ENCODE data around the gene CS.

The CS gene

DNA sequence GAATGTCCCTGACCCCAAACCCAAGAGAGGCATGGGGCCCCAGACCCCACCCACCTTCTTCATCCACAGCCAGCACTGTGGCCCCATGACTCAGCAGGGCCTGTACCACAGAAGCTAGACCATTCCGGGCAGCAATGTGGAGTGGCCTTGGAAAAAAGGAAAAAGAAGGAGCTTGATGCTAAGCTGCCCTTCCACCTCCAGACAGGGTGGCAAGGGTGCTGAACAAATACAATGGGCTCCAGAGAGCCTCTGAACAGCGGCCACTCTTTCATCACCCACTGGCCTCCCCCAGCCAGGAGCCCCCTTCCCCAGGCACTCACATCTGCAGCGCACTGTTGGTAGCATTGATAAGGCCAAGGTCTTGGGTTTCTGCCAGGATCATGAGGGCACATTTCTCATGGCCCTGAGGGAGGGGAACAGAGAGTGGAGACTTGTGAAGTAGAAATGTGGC is 56.4 kb downstream of the CS start:
- DNase-seq = no peak

- DNase-seq = no peak
These were observed 57.1 kb downstream of the CS start for GRCh38 chr12:56242986-56243385.

GRCh38 chr12:56241424-56242303 is 58.5 kb downstream of the CS start:
- DNase-seq = no peak

DNA sequence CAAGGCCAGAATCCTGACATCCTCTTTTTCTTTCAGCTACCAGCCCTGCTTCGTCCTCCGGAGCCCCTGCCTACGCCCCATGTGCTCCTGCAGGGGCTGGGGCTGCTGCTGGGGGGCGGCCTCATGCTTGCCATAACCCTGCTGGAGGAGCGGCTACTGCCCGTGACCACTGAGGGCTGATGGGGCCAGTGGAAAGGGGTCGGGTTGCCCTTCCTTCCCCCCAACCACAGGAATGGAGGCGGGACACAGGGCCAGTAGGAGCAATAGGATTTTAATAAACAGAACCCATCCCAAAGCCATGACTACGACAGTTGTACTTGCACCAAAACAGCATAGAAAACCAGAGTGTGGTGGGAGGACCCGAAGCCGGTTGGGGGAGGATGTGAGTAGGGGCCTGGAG is 62.6 kb downstream of the CS start:
- DNase-seq = no peak

DNA sequence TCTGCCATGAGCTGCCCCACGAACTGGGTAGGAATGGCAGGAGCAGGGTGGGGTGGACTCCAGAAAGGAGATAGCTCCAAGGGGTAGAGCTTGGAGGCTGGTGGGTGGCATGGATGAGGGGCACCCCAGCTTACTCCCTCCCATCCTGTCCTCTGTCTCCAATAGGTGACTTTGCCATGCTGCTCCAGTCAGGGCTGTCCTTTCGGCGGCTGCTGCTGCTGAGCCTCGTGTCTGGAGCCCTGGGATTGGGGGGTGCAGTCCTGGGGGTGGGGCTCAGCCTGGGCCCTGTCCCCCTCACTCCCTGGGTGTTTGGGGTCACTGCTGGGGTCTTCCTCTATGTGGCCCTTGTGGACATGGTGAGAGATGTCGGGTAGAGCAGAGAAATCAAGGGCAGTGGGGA is 63.1 kb downstream of the CS start:
- no peak for DNase-seq

- DNase-seq = no peak
These were observed 64.0 kb downstream of the CS start for GRCh38 chr12:56236091-56236490.

- DNase-seq = no peak
These were observed 65.2 kb downstream of the CS start for GRCh38 chr12:56234746-56235436.

DNA sequence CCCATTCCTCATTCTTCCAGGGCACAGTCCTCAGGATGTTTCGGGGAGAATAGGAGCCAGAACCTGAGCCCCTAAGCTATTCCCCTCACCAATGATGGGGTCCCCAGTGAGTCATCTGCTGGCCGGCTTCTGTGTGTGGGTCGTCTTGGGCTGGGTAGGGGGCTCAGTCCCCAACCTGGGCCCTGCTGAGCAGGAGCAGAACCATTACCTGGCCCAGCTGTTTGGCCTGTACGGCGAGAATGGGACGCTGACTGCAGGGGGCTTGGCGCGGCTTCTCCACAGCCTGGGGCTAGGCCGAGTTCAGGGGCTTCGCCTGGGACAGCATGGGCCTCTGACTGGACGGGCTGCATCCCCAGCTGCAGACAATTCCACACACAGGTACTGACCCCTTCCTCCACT is 68.9 kb downstream of the CS start:
- no peak for DNase-seq

DNA sequence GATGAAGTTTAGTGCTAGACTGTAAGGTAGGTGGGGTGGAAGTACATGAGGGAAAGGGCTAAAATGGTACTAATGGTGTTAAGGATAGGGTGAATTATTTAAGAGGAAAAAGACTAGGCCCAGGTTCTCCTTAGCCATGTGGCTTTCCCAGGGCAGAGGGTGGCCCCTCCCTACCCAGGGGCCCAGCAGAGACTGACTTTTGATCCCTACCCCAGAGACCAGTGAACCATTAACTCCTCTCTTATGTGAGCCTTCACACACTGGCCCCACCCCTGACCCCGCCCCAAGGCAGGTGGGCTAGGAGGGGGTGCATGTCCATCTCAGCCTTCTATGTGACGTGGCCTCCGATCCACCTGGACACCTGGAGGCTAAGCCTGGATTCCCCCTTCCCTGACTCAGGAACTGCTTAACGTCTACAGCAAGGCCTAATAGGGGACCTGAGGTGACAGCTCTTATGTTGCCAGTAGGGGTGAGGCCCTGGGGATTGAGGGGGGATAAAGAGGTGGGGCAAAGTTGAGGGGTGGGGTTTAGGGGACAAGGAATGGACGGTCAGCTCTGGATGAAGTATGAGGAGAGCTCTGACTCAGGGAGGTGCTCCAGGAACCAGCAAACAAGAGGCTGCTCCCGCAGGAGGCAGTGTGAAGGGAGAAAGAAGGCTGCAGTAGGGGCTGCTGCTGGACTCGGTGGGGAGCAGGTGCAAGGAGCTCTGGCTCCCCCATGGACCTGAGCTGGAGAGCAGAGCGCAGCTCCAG is 69.5 kb downstream of the CS start:
- DNase-seq = no peak

DNA sequence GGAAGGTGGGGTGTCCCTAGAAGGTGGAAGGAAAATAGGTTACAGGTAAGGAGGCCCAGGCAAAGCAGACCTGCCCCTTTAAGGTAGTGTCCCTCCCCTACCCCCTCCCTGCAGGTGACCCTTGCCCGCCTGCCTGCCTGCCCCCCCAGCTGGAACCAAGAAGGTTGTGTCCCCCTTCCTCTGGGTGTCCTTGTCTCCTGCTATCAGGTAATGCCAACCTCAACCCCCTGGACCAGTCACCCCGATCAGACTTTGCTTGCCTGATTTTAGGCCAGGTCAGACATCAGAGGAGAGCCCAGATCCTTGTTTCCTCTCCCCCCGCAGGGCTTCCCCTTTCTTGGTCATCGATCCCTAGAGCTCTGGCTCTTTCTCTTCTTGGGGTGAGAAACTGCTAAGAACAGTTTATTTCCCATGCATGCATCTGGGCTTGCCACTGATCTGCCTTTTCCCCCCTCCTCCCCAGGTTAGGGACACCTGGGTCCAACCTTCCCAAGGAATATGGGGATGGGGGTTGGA is 70.2 kb downstream of the CS start, which contains the start of gene SLC39A5:
SLC39A5 (plus strand) TSS at position 136 of the 516 bp plus-strand sequence. CDS start 1,224 bp downstream, outside the sequence.
- DNase-seq = no peak

- no peak for DNase-seq
These were observed 71.0 kb downstream of the CS start for GRCh38 chr12:56229082-56229481.

DNA sequence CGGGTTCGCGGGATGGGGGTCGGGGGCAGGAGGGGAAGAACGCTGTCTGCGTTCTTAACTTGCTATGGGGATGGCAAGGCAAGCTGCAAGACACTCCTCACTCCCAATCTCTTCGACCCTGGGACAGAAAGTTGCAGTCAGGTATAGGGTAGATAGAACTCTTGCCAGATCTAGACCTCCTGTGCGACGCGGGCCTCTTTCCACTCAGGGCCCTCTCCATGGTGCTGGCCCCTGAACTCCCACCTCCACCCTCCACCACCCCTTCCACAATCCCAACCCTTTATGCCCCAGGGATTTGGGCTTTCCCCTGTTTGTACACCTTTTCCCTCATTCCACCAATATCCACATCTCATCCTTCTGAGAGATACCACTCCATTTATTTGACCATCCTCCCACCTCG is 75.2 kb downstream of the CS start:
- peak in 1 of 2 experiments; percentile 11 for DNase-seq

- DNase-seq = peak; percentile 97 to 98
These were observed 75.9 kb downstream of the CS start, which contains the start of gene NABP2 for GRCh38 chr12:56224102-56224701. Gene NABP2, plus strand, starts transcription at chr12:56224342. Its CDS starts 515 bp downstream, at chr12:56224857.

DNA sequence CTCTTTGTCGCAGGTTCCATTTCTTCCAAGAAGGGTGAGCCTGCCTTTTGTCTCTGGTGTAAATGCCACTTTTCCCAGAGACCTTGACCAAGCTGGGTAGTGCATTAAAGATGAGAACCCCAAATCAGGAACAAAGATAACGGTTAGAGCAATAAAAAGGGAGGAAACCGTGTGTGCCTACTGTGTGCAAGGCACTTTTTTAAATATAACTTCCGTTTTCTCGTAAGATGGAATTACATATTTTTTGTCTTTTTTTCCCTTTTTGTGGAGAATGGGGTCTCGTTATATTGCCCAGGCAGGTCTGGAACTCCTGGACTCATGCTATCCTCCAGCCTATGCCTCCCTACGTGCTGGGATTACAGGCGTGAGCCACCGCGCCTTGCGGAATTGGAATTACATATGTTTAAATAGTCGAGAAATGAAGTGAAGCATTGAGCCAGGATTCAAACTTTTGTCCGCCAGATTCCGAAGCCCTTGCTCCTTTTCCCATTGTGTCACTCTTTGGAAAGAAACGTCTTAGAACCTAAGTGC is 76.5 kb downstream of the CS start:
- DNase-seq = no peak

DNA sequence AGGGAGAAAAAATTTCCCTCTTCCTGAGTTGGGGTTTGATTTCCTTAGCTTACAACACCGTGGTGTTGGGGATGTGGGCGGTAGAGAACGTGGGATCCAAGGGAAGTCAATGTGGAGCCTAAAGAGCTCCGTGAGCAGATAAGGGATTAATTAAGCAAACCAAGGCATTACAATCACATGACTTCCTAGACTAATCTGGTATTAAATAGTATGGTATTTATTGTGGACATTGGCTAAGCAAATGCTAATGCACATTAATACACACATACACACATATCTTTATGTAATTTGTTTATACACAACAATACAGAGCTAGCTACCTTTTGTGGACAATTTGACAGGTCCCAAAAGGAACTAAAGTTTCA is 77.6 kb downstream of the CS start:
- DNase-seq = no peak

- peak; percentile 95 to 96 for DNase-seq
These were observed 78.2 kb downstream of the CS start, which contains the start of gene RNF41 for GRCh38 chr12:56221757-56222530. Gene RNF41, minus strand, starts transcription at chr12:56221922. Its CDS starts 7,875 bp downstream, at chr12:56214047.

All from activated CD4-positive, alpha-beta T cell treated with anti-CD3 and anti-CD28 coated beads, Interleukin-2, amount 50 U/mL, for 48 hours (primary cell).